Caco-2 (cell line): ENCODE results near the gene FARP1. TPM values are rescaled to one million over a fixed set of nuclear protein-coding genes. Genes with fewer than 3 reads are reported as not detected.
"Not testable (repeated sequence)": the region's sequence is repeated elsewhere in the genome, so short reads cannot be mapped to it uniquely, and the experiment has no call there.

Source experiments
- BruUV-seq: library from RNA; stranded (reverse); fragments of 400-500 nt; replicated peaks from 2 replicates; lab custom pipeline; 2021; lab: Mats Ljungman, UMichigan
- CTCF ChIA-PET: fragments of 300-600 bp; sonication (Branson Sonifier 250); formaldehyde crosslinking; loops from one replicate; lab custom pipeline; 2022; ENCODE audit warnings: antibody characterized with exemption; lab: Charles Lee
- POLR2A ChIA-PET: fragments of 300-600 bp; sonication (Branson Sonifier 250); formaldehyde crosslinking; loops from one replicate; lab custom pipeline; 2022; ENCODE audit warnings: antibody characterized with exemption; lab: Charles Lee
- DNase-seq, 2 experiments: peaks; one replicate each; pipeline versions ENCODE4 v3.0.0 to v3.0.0-alpha.2; 2020 to 2022
- H3K27me3 ChIP-seq: replicated peaks from 2 replicates; pipeline ENCODE4 v1.6.0; 2011; ENCODE audit warnings: low read length; ENCODE audit not compliant: control insufficient read depth, insufficient read depth
- H3K36me3 ChIP-seq: 2 replicates; pipeline ENCODE4 v1.5.1; 2011; ENCODE audit warnings: low read length; ENCODE audit not compliant: control insufficient read depth, insufficient read depth
- H3K4me1 ChIP-seq: fragments of 250-450 bp; sonication (Bioruptor Pico); 2 replicates; pipeline ENCODE4 v1.5.1; 2020; ENCODE audit warnings: mild to moderate bottlenecking
- H3K4me3 ChIP-seq: 2 replicates; pipeline ENCODE4 v1.5.1; 2011; ENCODE audit warnings: low read depth, mild to moderate bottlenecking, control low read depth, low read length
- H3K9me3 ChIP-seq: fragments of 250-450 bp; sonication (Bioruptor Pico); 2 replicates; pipeline ENCODE4 v1.5.1; 2020; ENCODE audit warnings: mild to moderate bottlenecking, moderate library complexity
- H3K27ac Mint-ChIP-seq: one replicate; pipeline ENCODE4 v1.8.0; 2022; ENCODE audit warnings: mixed read lengths; ENCODE audit not compliant: unreplicated experiment
- H3K27me3 Mint-ChIP-seq: one replicate; pipeline ENCODE4 v1.8.0; 2022; ENCODE audit warnings: mixed read lengths; ENCODE audit not compliant: insufficient read depth, unreplicated experiment
- H3K36me3 Mint-ChIP-seq: one replicate; pipeline ENCODE4 v1.8.0; 2022; ENCODE audit warnings: mild to moderate bottlenecking, mixed read lengths; ENCODE audit not compliant: insufficient read depth, unreplicated experiment
- H3K4me1 Mint-ChIP-seq: one replicate; pipeline ENCODE4 v1.8.0; 2022; ENCODE audit warnings: low read depth, mixed read lengths; ENCODE audit not compliant: unreplicated experiment
- H3K4me3 Mint-ChIP-seq: one replicate; pipeline ENCODE4 v1.8.0; 2022; ENCODE audit warnings: mild to moderate bottlenecking, moderate library complexity, mixed read lengths; ENCODE audit not compliant: unreplicated experiment
- H3K9me3 Mint-ChIP-seq: one replicate; pipeline ENCODE4 v1.8.0; 2022; ENCODE audit warnings: mixed read lengths; ENCODE audit not compliant: unreplicated experiment
- intact Hi-C: fragments of 100-400 bp; cut with micrococcal nuclease; formaldehyde crosslinking; loops from one replicate; pipeline ENCODE4 v1.10.0; 2022; ENCODE audit not compliant: unreplicated experiment
- total RNA-seq: library from RNA; stranded (reverse); gene quantifications from 2 replicates; pipeline ENCODE4 v1.2.3, GENCODE V29; 2022
- TF ChIP-seq, protein P1 (sequence below), 2 experiments: fragments of 200-600 bp in 1 of 2; IDR thresholded peaks; 1 replicate in 1 of 2; 2 replicates in 1 of 2; pipeline versions ENCODE4 v1.5.1 to v1.8.0; 2011 to 2022; ENCODE audit warnings: antibody characterized with exemption in 1 of 2, control low read depth in 1 of 2, inconsistent platforms in 1 of 2, low read depth in 1 of 2, low read length in 1 of 2, mild to moderate bottlenecking in 1 of 2, moderate library complexity in 1 of 2; ENCODE audit not compliant: insufficient read depth in 1 of 2, severe bottlenecking in 1 of 2, unreplicated experiment in 1 of 2

The FARP1 gene
- total RNA-seq, 1 experiment from 2014 or later, result 189 TPM

GRCh38 chr13:98366443-98366842 is 223.5 kb downstream of the FARP1 start:
- Mint-ChIP-seq H3K36me3 (peaks cover 32% of the 10 kb centered on the region), H3K4me1 (no peaks in the 10 kb centered on the region), H3K27ac (no peak overlapping the region), H3K27me3 (no peaks in the 10 kb centered on the region), H3K4me3 (no peak overlapping the region), H3K9me3 (no peaks in the 10 kb centered on the region)
- CTCF ChIA-PET, result interaction anchor here (1.1 kb wide), 1 partner anchor 94 kb away, joined by 3 read pairs; no protein-coding TSS in a partner anchor
- Histone ChIP-seq H3K27me3 (no peaks in the 10 kb centered on the region), H3K36me3 (no peaks in the 10 kb centered on the region; the same call in 1 of the 2 replicates), H3K4me1 (no peaks in the 10 kb centered on the region), H3K4me3 (no peak overlapping the region), H3K9me3 (no peaks in the 10 kb centered on the region)
- no peak for DNase-seq
- intact Hi-C loops, result no loop called here
- POLR2A ChIA-PET, result no interaction called here
- BruUV-seq, result no TSS peak
- TF ChIP-seq, protein P1, sequence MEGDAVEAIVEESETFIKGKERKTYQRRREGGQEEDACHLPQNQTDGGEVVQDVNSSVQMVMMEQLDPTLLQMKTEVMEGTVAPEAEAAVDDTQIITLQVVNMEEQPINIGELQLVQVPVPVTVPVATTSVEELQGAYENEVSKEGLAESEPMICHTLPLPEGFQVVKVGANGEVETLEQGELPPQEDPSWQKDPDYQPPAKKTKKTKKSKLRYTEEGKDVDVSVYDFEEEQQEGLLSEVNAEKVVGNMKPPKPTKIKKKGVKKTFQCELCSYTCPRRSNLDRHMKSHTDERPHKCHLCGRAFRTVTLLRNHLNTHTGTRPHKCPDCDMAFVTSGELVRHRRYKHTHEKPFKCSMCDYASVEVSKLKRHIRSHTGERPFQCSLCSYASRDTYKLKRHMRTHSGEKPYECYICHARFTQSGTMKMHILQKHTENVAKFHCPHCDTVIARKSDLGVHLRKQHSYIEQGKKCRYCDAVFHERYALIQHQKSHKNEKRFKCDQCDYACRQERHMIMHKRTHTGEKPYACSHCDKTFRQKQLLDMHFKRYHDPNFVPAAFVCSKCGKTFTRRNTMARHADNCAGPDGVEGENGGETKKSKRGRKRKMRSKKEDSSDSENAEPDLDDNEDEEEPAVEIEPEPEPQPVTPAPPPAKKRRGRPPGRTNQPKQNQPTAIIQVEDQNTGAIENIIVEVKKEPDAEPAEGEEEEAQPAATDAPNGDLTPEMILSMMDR (IDR thresholded peaks at IDR 0.05; ENCODE audit: insufficient read depth in 1 of 2, low read depth in 1 of 2, low read length in 1 of 2, severe bottlenecking in 1 of 2, unreplicated experiment in 1 of 2), result no peak

DNA sequence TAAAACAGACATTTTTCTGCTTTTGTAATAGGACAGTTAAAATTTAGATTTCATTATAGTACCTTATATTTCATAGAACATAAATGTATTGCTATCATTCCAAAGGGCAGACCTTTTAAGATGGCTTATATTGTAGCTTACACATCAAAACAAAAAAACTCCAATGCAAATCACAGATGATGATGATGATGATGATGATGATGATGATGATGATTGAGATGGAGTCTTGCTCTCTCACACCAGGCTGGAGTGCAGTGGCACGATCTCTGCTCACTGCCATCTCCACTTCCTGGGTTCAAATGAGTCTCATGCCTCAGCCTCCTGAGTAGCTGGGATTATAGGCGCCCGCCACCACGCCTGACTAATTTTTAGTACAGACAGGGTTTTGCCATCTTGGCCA is 224.1 kb downstream of the FARP1 start:
- no TSS peak for BruUV-seq
- Histone ChIP-seq H3K27me3 (no peaks in the 10 kb centered on the region), H3K4me1 (no peaks in the 10 kb centered on the region), H3K36me3 (peaks cover 2% of the 10 kb centered on the region; the same call in 1 of the 2 replicates), H3K9me3 (no peaks in the 10 kb centered on the region), H3K4me3 (no peak overlapping the region)
- Mint-ChIP-seq H3K4me1 (no peaks in the 10 kb centered on the region), H3K4me3 (no peak overlapping the region), H3K36me3 (peaks cover 36% of the 10 kb centered on the region), H3K9me3 (no peaks in the 10 kb centered on the region), H3K27me3 (no peaks in the 10 kb centered on the region), H3K27ac (no peak overlapping the region)
- intact Hi-C loops, result no loop called here
- DNase-seq, result no peak
- ChIA-PET CTCF (interaction anchor here (1.1 kb wide), 1 partner anchor 94 kb away, joined by 3 read pairs; no protein-coding TSS in a partner anchor), POLR2A (no interaction called here)
- TF ChIP-seq, protein P1 (IDR thresholded peaks at IDR 0.05; ENCODE audit: insufficient read depth in 1 of 2, low read depth in 1 of 2, low read length in 1 of 2, severe bottlenecking in 1 of 2, unreplicated experiment in 1 of 2), result no peak

GRCh38 chr13:98368019-98368418 is 225.1 kb downstream of the FARP1 start:
- Histone ChIP-seq H3K4me1 (no peaks in the 10 kb centered on the region), H3K27me3 (no peaks in the 10 kb centered on the region), H3K4me3 (no peak overlapping the region), H3K9me3 (no peaks in the 10 kb centered on the region), H3K36me3 (peaks cover 2% of the 10 kb centered on the region; the same call in 1 of the 2 replicates)
- Mint-ChIP-seq H3K27me3 (no peaks in the 10 kb centered on the region), H3K36me3 (peaks cover 36% of the 10 kb centered on the region), H3K9me3 (no peaks in the 10 kb centered on the region), H3K27ac (no peak overlapping the region), H3K4me3 (no peak overlapping the region), H3K4me1 (no peaks in the 10 kb centered on the region)
- intact Hi-C loops, result no loop called here
- TF ChIP-seq, protein P1 (IDR thresholded peaks at IDR 0.05; ENCODE audit: insufficient read depth in 1 of 2, low read depth in 1 of 2, low read length in 1 of 2, severe bottlenecking in 1 of 2, unreplicated experiment in 1 of 2), result no peak
- ChIA-PET POLR2A (no interaction called here), CTCF (no interaction called here)
- DNase-seq, result no peak
- BruUV-seq, result no TSS peak

DNA sequence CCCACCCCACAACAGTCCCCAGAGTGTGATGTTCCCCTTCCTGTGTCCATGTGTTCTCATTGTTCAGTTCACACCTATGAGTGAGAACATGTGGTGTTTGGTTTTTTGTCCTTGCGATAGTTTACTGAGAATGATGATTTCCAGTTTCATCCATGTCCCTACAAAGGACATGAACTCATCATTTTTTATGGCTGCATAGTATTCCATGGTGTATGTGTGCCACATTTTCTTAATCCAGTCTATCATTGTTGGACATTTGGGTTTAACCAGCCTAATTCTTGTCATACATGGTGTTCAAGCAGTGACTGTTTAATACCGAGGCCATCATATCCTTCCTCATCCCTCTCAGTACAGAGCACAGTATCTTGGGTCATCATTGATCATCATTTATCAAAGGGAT is 226.6 kb downstream of the FARP1 start:
- H3K9me3 Mint-ChIP-seq, H3K4me1 Mint-ChIP-seq, H3K4me1 ChIP-seq, H3K27me3 ChIP-seq, POLR2A ChIA-PET, H3K9me3 ChIP-seq, H3K36me3 ChIP-seq, DNase-seq, CTCF ChIA-PET, intact Hi-C loops, H3K4me3 Mint-ChIP-seq, BruUV-seq, H3K27ac Mint-ChIP-seq, H3K27me3 Mint-ChIP-seq, H3K4me3 ChIP-seq: not testable (repeated sequence)
- H3K36me3 Mint-ChIP-seq, result peaks cover 40% of the 10 kb centered on the region
